GM21786 (cell line): ENCODE results near the gene VEGFB.
A peak's percentile ranks its signal among the peaks of the same experiment; 100 is the strongest.

Source experiments
- ATAC-seq: cut with Tn5 transposase; IDR thresholded peaks from one replicate; pipeline ENCODE4 v1.9.1; 2021; ENCODE audit not compliant: unreplicated experiment

Gene VEGFB

DNA sequence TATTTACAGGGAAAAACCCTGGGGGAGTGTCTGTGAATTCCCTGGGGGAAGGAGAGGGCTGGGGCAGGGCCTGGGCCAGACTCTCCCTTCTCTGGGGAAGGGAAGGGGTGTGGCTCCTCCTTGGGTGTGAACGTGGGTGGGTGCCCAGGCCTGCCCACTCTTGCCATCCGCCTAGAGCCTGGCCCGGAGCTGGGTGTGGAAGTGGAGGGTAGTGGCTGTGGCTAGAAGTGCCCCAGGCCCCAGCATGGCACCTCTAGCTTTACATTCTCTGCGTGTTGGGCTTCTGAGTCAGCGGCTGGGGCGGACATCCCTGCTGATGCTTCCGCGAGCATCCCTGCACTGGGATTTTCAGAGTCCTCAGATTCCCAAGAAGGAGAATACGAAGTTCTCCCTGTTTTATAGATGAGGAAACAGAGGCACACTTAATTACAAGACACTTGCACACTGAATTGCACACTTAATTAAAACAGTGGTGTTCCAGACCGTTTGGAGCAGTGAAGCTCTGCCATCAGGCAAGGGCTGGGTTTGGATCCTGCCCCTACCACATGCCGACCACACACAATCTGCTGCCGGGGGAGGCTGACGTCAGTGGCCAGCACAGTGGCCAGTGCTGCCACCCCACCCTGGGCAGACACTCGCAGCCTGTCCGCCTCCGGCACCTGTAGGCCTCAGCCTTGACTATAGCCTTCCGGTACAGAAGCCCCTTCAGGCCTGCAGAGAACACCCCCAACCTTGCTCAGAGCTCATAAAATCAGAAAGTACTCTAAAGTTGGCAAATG is 42.5 kb downstream of the VEGFB start:
- no peak for ATAC-seq

GRCh38 chr11:64278576-64279190 is 44.3 kb downstream of the VEGFB start:
- no peak for ATAC-seq

DNA sequence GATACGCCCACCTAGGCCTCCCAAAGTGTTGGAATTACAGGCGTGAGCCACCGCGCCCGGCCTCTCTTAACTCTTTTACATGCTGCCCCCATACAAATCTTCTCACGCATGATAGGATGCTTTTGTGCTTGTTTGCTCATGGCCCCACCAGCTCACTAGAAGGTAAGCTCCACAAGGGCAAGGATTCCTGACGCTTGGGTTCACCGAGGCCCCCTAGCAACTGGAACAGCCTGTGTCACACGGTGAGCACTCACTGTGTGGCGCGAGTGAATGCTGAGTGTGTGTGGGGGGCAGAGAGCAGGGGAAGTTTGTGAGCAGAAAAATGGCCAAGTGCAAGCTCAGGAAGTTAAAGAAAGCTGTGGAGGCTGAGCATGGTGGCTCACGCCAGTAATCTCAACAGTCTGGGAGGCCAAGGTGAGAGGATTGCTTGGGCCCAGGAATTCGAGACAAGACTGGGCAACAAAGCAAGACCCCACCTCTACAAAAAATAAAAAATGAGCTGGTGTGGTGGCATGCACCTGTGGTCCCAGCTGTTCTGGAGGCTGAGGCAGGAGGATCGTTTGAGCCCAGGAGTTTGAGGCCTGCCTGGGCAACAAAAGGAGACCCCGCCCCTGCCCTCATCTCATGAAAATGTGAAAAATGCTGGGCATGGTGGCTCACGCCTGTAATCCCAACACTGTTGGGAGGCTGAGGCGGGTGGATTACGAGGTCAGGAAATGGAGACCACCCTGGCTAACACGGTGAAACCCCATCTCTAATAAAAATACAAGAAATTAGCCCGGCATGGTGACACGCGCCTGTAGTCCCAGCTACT is 47.8 kb downstream of the VEGFB start:
- no peak for ATAC-seq

- no peak for ATAC-seq
Observed at GRCh38 chr11:64283092-64283491, 48.7 kb downstream of the VEGFB start.

- peak; percentile 82 for ATAC-seq
Observed at GRCh38 chr11:64284048-64284961, 49.9 kb downstream of the VEGFB start, which contains the start of gene BAD. Gene BAD (minus strand): TSS chr11:64284665. CDS start chr11:64284368, 297 bp downstream.

DNA sequence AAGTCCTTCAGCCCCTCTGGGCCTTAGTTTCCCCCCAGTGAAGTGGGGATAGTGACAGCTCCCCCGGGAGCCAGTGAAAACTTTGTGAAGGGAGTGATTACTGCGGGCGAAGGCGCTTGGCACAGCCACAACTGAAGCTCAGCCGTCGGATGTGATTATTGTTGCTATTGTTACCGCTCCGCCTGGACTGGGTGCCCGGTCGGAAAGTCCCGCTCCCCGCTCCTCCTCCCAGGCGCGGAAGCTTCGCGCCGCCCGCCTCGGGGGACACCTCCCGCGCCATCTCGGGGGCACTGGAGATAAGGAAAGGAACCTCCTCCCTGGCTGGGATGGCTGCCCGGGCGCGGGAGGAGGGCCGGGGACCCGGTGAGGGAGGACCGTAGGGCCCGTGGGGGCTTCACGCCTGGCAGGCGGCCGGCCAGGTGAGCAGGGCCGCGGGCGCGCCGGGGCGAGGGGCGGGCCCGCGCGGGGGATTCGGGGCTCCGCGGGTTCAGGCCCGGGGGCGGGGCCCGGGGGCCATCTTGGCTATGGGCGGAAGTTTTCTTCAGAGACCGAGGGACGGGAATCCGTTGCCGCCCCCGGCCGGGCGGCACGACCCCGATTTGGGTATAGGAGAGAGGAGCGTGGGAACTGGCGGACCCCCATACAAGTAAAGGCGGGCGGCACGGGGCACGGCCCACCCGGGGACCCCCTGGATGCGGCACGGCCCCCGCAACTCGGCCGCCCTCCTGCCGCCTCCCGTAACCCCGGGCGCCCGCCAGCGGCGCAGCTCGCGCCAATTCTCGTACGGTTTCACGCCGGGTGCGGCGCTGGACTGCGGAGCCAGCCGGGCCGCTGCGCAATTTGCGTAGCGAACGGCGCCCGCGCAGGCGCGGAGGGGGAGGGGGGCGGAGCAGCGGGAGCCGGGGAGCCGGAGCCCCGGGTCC is 50.8 kb downstream of the VEGFB start, which contains the start of gene GPR137:
TSS of gene GPR137 (plus strand) at position 887 of the 923 bp plus-strand sequence. CDS start 677 bp downstream, outside the sequence.
- peak; percentile 52 for ATAC-seq

DNA sequence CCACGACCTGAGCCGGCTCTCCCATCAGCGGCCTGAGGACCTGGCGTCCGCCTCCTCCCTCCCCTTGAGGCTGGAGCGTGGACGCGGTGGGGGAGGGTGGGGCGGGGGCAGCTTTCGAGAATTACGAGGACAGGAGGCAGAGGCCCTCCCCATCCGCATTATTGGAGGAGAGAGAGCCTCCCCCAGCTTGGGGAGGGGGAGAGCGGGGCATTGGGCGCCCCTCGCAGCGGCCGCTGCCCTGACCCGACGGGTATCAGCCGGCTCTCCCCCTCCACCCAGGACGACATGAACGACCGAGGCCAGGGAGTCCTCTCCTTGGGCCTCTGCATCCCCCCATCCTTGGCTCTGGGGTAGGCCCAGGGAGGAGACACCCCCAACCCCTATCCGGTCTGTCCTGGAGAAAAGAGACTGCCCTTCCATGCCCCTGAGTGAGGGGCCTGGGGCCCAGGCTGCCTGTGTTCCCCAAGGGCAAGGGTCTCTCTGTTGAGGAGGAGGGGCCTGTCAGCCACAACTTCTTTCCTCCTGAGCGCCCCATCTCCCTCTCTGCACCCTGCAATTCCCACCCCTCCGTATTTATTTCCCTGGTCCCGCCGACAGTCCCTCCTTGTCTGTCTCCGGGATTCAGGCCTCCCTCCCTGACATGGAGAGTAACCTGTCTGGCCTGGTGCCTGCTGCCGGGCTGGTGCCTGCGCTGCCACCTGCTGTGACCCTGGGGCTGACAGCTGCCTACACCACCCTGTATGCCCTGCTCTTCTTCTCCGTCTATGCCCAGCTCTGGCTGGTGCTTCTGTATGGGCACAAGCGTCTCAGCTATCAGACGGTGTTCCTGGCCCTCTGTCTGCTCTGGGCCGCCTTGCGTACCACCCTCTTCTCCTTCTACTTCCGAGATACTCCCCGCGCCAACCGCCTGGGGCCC is 51.8 kb downstream of the VEGFB start:
- no peak for ATAC-seq

GRCh38 chr11:64286801-64287159 is 52.4 kb downstream of the VEGFB start:
- ATAC-seq = no peak

DNA sequence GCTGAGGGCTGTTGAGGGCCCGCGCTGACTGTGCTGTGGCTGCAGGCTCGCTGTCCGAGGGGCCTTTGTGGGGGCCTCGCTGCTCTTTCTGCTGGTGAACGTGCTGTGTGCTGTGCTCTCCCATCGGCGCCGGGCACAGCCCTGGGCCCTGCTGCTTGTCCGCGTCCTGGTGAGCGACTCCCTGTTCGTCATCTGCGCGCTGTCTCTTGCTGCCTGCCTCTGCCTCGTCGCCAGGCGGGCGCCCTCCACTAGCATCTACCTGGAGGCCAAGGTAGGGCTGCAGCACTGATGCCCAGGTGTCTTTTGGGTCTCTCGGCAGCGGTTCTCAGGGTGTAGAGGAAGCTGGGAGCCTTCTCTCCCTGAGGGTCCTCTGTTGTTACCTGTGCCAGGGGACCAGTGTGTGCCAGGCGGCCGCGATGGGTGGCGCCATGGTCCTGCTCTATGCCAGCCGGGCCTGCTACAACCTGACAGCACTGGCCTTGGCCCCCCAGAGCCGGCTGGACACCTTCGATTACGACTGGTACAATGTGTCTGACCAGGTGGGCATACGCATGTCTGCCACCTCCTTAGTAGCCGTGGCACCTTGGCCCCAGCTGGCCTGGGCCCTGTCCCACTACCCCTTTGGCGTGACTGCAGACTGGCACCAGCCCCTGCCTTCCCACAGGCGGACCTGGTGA is 53.4 kb downstream of the VEGFB start:
- ATAC-seq = no peak

- no peak for ATAC-seq
Observed at GRCh38 chr11:64288353-64288750, 54.0 kb downstream of the VEGFB start.
